ENCODE data around the gene KRT81. TPM values are rescaled to one million over a fixed set of nuclear protein-coding genes. Genes with fewer than 3 reads are reported as not detected.
"Not testable (repeated sequence)": the region's sequence is repeated elsewhere in the genome, so short reads cannot be mapped to it uniquely, and the experiment has no call there.

Gene KRT81
- total RNA-seq, 4 donors from 2014 or later, result not detected

DNA sequence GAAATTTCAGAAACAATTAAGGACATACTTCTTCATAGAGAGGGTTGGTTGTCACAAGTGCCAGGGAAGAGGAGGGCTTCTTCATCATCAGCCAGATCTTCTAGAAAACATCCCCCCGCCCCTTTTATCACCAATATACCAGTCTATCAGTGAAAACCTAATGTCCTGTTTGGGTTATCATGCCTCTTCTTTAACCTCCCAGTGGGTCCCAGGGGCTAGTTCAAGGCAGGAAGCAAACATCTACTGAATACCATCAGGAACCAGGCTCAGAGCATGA, 30.2 kb downstream of the KRT81 start:
- ATAC-seq (ENCODE audit: low FRiP score) (no peak), DNase-seq (ENCODE audit: low spot score) (no peak)
- TF ChIP-seq CTCF (IDR thresholded peaks at IDR 0.05), result no peak

GRCh38 chr12:52260361-52261207, 30.8 kb downstream of the KRT81 start:
- DNase-seq (ENCODE audit: low spot score), result no peak
- no peak for TF ChIP-seq CTCF (IDR thresholded peaks at IDR 0.05)
- no peak for ATAC-seq (ENCODE audit: low FRiP score)

- ATAC-seq (ENCODE audit: low FRiP score) (no peak), DNase-seq (ENCODE audit: low spot score) (peak; percentile 9)
- no peak for TF ChIP-seq CTCF (IDR thresholded peaks at IDR 0.05)
Measured at GRCh38 chr12:52259657-52260243, 31.6 kb downstream of the KRT81 start.

DNA sequence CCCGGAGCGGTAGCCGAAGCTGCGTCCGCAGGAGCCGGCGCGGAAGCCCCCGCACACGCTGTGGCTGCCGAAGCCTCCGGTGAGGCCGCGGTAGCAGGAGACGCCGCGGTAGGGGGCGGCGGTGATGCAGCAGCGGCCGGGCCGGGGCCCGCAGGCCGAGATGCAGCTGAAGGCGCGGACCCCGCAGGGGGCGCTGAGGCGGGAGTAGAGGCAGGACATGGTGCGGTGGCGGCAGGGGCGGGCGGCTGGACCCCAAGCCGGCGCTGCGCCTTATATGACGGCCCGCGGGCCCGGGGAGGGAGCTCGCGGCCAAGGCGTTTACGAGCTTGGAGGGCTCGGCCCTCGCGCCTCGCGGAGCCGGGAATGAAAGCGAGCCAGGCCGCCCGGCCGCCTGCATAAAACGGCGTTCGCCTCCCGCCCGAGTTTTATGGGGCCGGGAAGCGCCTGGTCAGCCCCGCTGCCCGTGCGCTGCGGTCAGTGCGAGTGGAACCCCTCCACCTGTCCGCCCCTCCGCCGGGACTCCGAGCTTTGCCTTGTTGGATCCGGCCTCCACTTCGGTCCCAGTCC, 32.9 kb downstream of the KRT81 start:
- no peak for DNase-seq (ENCODE audit: low spot score)

GRCh38 chr12:52257922-52258321, 33.4 kb downstream of the KRT81 start:
- DNase-seq (ENCODE audit: low spot score); ATAC-seq (ENCODE audit: low FRiP score): not testable (repeated sequence)

More for the DNA sequence above, 32.9 kb downstream of the KRT81 start:
- ATAC-seq (ENCODE audit: low FRiP score), result peak; percentile 46
- no peak for TF ChIP-seq CTCF (IDR thresholded peaks at IDR 0.05)

DNA sequence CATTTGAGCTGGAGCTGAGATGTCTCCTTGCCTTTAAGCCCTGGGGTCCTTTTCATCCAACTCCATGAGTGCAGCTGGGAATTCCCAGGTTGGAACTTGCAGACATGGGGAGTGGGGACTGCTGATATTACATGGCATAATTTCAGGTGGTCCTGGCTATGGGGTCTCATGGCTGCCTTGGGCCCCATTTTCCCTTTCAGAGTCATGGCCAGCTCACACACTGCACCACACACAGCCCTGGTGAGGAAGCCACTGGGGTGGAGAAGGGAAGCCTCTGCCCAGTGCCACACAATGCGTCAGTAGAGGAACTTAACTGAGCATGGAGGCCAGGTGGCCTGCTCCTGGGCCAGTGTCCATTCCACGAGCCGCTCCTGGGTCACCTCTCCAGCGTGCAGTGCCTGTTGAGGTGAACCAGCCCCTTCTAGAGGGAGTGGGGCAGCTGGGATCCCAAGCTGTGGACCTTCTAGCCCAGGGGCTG, 34.2 kb downstream of the KRT81 start:
- TF ChIP-seq CTCF (IDR thresholded peaks at IDR 0.05), result no peak
- DNase-seq (ENCODE audit: low spot score), result no peak
- no peak for ATAC-seq (ENCODE audit: low FRiP score)

GRCh38 chr12:52256584-52256935, 34.8 kb downstream of the KRT81 start:
- ATAC-seq (ENCODE audit: low FRiP score) (no peak), DNase-seq (ENCODE audit: low spot score) (no peak)

More at GRCh38 chr12:52256584-52256935, 34.8 kb downstream of the KRT81 start:
- TF ChIP-seq CTCF (IDR thresholded peaks at IDR 0.05), result no peak
